ENCODE results near the gene GALNT10. TPM values are rescaled to one million over a fixed set of nuclear protein-coding genes. Genes with fewer than 3 reads are reported as not detected.

GALNT10 gene
- total RNA-seq, 1 experiment from 2014 or later, result 27.8 TPM

- TF ChIP-seq REST (IDR thresholded peaks at IDR 0.05; ENCODE audit: low read depth) (no peak), TCF7L2 (IDR thresholded peaks at IDR 0.05; ENCODE audit: borderline replicate concordance, extremely low read depth, insufficient read depth, insufficient read length) (no peak), EZH2phosphoT487 (IDR thresholded peaks at IDR 0.05; ENCODE audit: borderline replicate concordance) (no peak), EGR1 (IDR thresholded peaks at IDR 0.05; ENCODE audit: low read depth) (no peak), MAX (IDR thresholded peaks at IDR 0.05) (no peak), SIN3A (IDR thresholded peaks at IDR 0.05; ENCODE audit: low read depth) (no peak)
Observed at GRCh38 chr5:154442801-154443200, 252.3 kb downstream of the GALNT10 start (continued).

GRCh38 chr5:154444556-154445421 is 254.3 kb downstream of the GALNT10 start:
- no peaks in the 10 kb centered on the region for H3K9me2 ChIP-seq (ENCODE audit: insufficient read depth)
- H3K4me3 ChIP-seq (replicated peaks in 1 of 2; ENCODE audit: low read depth in 1 of 2, low read length in 2 of 2), result peak overlapping the region; percentile 55 to 97
- peak overlapping the region; percentile 98 for H2AFZ ChIP-seq (ENCODE audit: low read depth, low read length, poor library complexity, severe bottlenecking)
- no peak for ATAC-seq
- no peak for DNase-seq (ENCODE audit: low read depth, low spot score)
- no peaks in the 10 kb centered on the region for H3K27me3 ChIP-seq (ENCODE audit: insufficient read depth, low read length)
- peak overlapping the region; percentile 39 for H3K27ac ChIP-seq (ENCODE audit: low read depth, low read length)
- H4K20me1 ChIP-seq (ENCODE audit: insufficient read depth), result no peaks in the 10 kb centered on the region
- BruUV-seq (replicated peaks), result no TSS peak
- CTCF ChIA-PET, result no interaction called here
- peaks cover 3 to 19% of the 10 kb centered on the region in 2 experiments; a peak in 3 of 4 replicates for H3K4me1 ChIP-seq (ENCODE audit: control insufficient read depth in 1 of 2, insufficient read depth in 2 of 2, low read length in 2 of 2)
- RAD21 ChIA-PET (ENCODE audit: low non-redundant PET in 1 of 2, low total read pairs in 2 of 2, uncharacterized antibody in 2 of 2, unreplicated experiment in 2 of 2), result no interaction called here
- POLR2A ChIA-PET, result no interaction called here
- H3K4me2 ChIP-seq (ENCODE audit: low read length), result peak overlapping the region; percentile 97
- H3K36me3 ChIP-seq (ENCODE audit: control insufficient read depth in 1 of 2, insufficient read depth in 2 of 2, low read length in 2 of 2), result peaks cover 0 to 1% of the 10 kb centered on the region in 2 experiments; a peak in 1 of 4 replicates
- H3K9ac ChIP-seq (ENCODE audit: low read length), result peak overlapping the region; percentile 81
- intact Hi-C loops (cut with micrococcal nuclease), result no loop called here
- H3K79me2 ChIP-seq (ENCODE audit: insufficient read depth, low read length), result peaks cover 21% of the 10 kb centered on the region
- no peaks in the 10 kb centered on the region for H3K9me3 ChIP-seq (ENCODE audit: control insufficient read depth in 1 of 2, insufficient read depth in 1 of 2, low read depth in 1 of 2, low read length in 2 of 2)
- TF ChIP-seq REST (IDR thresholded peaks at IDR 0.05; ENCODE audit: low read depth) (no peak), ZNF274 (IDR thresholded peaks at IDR 0.05; ENCODE audit: low read depth, low read length) (no peak), CTCF (IDR thresholded peaks at IDR 0.05 in 2 of 3, conservative IDR thresholded peaks at IDR 0.05 in 1 of 3; ENCODE audit: borderline replicate concordance in 1 of 3, insufficient read depth in 1 of 3, low read depth in 2 of 3, low read length in 2 of 3) (no peak), SP1 (IDR thresholded peaks at IDR 0.05; ENCODE audit: low read depth) (no peak), SRF (IDR thresholded peaks at IDR 0.05; ENCODE audit: low read depth) (no peak), ATF3 (IDR thresholded peaks at IDR 0.05) (no peak), JUND (IDR thresholded peaks at IDR 0.05) (no peak), SIN3A (IDR thresholded peaks at IDR 0.05; ENCODE audit: low read depth) (no peak), EZH2phosphoT487 (IDR thresholded peaks at IDR 0.05; ENCODE audit: borderline replicate concordance) (no peak), ZFX (IDR thresholded peaks at IDR 0.05) (no peak), EZH2 (IDR thresholded peaks at IDR 0.05) (no peak)

Measured in HCT116 (cell line).